Midbrain (tissue), 1 donor: ENCODE measurements around the gene SLC25A3.
A peak's percentile ranks its signal among the peaks of the same experiment; 100 is the strongest.
"Not testable (repeated sequence)": the region's sequence is repeated elsewhere in the genome, so short reads cannot be mapped to it uniquely, and the experiment has no call there.

ENCODE experiments used
- DNase-seq: peaks from one replicate; lab custom pipeline; 2025; lab: John Stamatoyannopoulos, UW

The SLC25A3 gene

GRCh38 chr12:98593351-98594049 is at the start of gene SLC25A3:
SLC25A3 (plus strand) TSS chr12:98593686; CDS start chr12:98593979, 293 bp downstream.
- DNase-seq, result peak; percentile 99

GRCh38 chr12:98543701-98544100 is 49.8 kb upstream of the SLC25A3 start:
- no peak for DNase-seq

DNA sequence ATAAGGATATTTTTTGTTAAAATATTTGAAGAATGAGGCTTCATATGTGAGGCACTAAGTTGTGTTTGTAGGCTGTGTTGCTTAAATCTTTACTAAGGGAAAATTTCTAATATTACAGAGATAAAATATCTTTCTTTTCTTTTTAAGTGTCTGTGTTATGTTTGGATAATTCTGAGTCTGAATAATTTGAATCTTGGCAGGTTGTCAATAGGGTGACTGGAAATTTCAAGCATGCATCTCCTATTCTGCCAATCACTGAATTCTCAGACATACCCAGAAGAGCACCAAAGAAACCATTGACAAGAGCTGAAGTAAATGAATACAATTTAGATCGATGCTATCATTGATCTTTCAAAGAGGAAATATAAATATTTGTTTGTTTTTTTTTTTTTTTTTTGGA is 48.7 kb upstream of the SLC25A3 start:
- DNase-seq, result no peak

GRCh38 chr12:98549371-98550110 is 43.9 kb upstream of the SLC25A3 start:
- DNase-seq, result no peak

- DNase-seq, result no peak
Measured at GRCh38 chr12:98551787-98552186, 41.7 kb upstream of the SLC25A3 start.

DNA sequence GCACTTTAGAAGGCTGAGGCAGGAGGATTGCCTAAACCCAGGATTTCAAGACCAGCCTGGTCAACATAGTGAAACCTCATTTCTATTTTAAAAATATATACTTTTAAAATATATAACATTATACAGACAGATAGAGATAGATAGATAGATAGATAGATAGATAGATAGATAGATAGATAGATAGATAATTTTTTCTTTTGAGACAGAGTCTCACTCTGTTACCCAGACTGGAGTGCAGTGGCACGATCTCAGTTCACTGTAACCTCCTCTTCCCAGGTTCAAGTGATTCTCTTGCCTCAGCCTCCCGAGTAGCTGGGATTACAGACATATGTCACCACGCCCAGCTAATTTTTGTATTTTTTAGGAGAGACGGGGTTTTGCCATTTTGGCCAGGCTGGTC is 35.4 kb upstream of the SLC25A3 start:
- not testable (repeated sequence) for DNase-seq

GRCh38 chr12:98559666-98560065 is 33.8 kb upstream of the SLC25A3 start:
- peak; percentile 58 for DNase-seq

- DNase-seq, result no peak
Measured at GRCh38 chr12:98561846-98562245, 31.6 kb upstream of the SLC25A3 start.

GRCh38 chr12:98572010-98572409 is 21.5 kb upstream of the SLC25A3 start:
- no peak for DNase-seq

GRCh38 chr12:98574110-98574509 is 19.4 kb upstream of the SLC25A3 start:
- no peak for DNase-seq

DNA sequence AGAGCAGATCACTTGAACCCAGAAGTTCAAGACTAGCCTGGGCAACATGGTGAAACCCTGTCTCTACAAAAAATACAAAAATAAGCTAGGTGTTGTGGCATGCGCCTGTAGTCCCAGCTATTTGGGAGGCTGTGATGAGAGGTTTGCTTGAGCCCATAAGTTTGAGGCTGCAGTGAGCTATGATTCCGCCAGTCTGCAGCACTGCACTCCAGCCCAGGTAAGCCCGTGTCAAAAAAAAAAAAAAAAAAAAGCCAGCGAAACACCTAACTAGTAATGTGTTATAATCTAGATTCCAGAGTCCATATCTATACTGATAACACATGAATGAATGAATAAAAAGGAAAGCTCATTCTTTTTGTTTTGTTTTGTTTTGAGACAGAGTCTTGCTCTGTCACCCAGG is 18.5 kb upstream of the SLC25A3 start:
- no peak for DNase-seq

DNA sequence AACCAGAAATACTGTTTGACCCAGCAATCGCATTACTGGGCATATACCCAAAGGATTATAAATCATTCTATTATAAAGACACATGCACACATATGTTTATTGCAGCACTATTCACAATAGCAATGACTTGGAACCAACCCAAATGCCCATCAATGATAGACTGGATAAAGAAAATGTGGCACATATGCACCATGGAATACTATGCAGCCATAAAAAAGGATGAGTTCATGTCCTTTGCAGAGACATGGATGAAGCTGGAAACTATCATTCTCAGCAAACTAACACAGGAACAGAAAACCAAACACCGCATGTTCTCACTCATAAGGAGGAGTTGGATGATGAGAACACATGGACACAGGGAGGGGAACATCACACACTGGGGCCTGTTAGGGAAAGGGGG is 16.7 kb upstream of the SLC25A3 start:
- DNase-seq, result not testable (repeated sequence)

DNA sequence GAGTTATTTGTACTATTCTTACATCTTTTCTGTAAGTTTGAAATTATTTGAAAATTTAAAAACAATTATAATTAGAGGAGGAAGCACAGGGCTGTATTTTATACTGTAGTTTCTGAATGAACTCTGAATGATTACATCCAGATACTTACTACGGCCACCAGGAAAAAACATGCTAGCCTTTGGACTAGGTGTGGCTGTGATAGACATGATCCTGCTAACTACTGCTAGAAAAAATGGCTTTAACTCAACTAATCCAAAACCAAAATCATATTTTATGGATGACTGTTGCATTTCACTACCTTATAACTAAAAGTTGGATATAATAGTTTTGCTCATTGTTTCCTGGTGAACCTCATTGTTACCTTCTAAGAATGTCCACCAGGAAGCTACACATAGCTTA is 15.1 kb upstream of the SLC25A3 start:
- no peak for DNase-seq

GRCh38 chr12:98578821-98579220 is 14.7 kb upstream of the SLC25A3 start:
- DNase-seq, result no peak

DNA sequence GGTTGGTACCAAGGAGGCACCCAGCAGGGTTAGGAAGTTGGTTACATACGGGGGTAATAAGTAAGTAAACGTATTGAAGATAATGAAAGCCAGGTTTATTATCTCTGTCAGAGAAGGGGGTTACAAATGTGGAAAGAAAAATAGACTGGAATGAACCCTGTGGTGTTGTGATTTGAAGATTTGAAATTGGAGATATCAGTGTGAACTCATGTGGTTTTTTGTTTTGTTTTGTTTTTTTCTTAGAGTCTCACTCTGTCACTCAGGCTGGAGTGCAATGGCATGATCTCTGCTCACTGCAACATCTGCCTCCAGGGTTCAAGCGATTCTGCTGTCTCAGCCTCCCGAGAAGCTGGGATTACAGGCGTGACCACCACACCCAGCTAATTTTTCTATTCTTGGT is 14.1 kb upstream of the SLC25A3 start:
- DNase-seq, result no peak

GRCh38 chr12:98579835-98580234 is 13.7 kb upstream of the SLC25A3 start:
- DNase-seq, result no peak

- no peak for DNase-seq
Measured at GRCh38 chr12:98580695-98581094, 12.8 kb upstream of the SLC25A3 start.

GRCh38 chr12:98581101-98581500 is 12.4 kb upstream of the SLC25A3 start:
- DNase-seq, result no peak

DNA sequence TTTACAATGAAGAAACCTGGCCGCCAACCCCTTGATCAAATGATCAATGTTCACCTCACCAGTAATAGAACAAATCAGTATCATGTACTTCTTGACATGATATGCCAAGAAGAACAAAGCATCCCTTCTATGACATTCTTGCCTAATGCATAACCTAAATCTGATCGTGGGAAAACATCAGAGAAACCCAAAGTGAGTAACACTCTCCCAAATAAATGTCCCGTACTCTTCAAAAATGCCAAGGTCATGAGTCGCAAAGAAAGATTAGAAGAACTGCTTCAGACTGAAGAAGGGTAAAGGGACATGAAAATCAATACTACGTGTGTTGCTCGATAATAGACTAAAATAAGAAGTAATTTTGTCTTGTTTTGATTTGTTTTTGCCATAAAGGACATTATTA is 11.4 kb upstream of the SLC25A3 start:
- no peak for DNase-seq

DNA sequence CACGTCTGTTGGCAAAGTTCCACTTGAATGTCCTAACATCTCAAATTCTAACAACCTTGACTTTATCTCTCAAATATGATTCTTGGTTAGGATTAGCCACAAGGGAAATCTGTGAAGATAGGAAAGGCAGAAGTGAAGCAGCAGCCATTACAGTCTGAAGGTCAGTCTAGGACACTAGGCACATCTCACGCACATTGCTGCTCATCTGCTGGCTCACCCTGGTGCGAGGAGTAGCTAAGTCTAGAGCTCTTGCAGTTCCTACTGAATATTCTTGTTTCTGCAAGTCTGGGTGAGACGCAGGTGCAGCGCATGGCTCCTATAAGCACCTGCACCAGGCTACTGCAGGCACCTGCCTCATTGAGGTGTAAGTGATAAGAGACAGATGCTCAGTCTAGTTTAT is 6.4 kb upstream of the SLC25A3 start:
- DNase-seq, result no peak

DNA sequence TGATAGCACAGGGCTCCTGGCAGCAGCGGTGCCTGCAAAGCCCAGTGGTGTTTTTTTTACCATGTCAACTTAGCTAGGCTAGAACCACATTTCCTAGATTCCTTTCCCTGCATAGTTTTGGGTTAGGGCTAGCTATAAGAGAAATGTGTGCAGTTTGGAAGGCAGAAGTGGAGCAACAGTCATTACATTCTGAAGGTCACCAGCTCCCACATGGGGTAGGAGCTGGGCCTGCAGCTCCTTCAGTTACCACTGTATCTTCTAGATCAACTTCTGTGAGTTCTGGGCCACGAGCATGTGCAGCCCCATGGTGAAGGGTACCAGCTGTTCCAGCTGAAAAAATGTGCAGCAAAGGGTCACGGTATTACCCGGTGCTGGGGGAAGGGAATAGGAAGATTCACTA is 2.3 kb upstream of the SLC25A3 start:
- DNase-seq, result no peak

GRCh38 chr12:98592825-98593322 is 612 bp upstream of the SLC25A3 start:
- DNase-seq, result no peak

DNA sequence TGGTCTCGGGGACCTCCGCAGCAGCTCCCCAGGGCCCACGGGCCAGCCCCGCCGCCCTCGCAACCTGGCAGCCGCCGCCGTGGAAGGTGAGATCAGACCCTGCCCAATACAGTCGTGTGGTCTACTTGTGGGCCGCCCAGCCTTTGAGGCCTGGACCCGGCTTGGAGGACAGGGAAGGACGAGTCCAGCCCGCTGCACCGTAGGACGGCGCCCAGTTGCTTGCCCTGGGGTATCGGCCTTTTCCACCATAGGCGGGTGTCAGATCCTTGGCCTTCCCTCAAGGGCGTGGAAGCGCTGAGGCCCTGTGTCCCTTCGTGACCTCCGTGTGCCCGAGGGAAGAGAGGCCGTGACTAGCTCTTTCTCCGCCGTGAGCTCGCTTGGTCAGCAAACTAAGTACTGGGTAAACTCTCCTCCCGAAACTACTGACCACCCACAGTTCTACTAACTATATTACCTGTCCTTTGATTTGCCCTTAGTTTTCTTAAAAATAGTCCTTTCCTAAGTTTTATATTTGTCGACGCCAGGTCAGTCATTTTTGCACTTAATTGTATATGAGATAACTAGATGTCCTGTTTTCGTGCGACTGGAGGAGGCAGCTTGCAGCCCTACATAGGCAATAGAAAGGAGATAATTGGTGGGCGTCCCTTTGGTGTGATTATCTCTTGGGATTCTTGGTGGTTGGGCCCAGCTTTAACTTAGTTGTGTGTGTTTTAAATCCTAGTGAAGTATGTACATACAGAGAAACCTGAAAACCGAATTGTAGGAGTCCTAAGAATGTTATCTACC is 757 bp downstream of the SLC25A3 start:
- peak; percentile 25 for DNase-seq
